Measurements from ENCODE around the gene DTX1.

DNA sequence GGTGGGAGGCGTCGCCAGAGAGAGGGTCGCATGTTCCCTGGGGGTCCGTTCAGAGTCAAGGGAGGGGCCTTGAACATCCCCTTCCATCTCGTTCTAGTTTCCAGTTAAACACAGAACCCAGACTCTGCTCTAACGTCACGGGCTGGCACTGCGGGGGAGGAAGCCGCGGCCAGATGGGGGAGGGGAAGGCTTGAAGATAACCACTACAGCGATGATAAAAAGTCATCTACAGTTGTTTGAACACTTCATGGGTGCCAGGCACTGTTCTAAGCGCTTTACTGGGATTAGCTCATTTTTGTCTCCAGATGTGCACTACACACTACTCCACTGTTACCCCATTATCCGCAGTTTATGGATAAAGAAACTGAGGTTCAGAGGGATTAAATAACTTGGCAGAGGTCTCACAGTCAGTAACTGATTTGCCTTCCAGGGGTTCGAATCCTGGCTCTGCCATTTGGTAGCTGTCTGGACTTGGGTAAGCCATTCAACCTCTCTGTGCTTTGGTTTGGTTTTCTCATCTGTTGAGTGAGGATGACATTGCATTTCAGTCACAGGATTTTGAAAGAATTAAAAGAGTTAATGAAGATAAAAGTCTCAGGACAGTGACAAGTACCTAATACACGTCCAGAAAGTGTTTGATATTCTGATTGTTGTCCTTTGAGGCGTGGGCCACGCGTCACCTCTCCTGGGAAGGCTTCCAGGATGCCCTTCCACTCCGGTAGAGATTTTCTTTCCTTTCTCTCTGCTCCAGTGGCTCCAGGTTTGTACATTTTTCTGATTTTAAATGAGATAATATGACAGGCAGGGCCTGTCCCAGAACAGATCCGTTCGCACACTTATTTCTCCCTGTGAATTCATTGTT is 79.8 kb downstream of the DTX1 start:
- TF ChIP-seq, protein P1, sequence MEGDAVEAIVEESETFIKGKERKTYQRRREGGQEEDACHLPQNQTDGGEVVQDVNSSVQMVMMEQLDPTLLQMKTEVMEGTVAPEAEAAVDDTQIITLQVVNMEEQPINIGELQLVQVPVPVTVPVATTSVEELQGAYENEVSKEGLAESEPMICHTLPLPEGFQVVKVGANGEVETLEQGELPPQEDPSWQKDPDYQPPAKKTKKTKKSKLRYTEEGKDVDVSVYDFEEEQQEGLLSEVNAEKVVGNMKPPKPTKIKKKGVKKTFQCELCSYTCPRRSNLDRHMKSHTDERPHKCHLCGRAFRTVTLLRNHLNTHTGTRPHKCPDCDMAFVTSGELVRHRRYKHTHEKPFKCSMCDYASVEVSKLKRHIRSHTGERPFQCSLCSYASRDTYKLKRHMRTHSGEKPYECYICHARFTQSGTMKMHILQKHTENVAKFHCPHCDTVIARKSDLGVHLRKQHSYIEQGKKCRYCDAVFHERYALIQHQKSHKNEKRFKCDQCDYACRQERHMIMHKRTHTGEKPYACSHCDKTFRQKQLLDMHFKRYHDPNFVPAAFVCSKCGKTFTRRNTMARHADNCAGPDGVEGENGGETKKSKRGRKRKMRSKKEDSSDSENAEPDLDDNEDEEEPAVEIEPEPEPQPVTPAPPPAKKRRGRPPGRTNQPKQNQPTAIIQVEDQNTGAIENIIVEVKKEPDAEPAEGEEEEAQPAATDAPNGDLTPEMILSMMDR (IDR thresholded peaks at IDR 0.05): no peak
- TF ChIP-seq POLR2A (IDR thresholded peaks at IDR 0.05): no peak
- TF ChIP-seq POLR2AphosphoS5 (IDR thresholded peaks at IDR 0.05): no peak

All from suprapubic skin (tissue), 4 donors.